Measurements from ENCODE around the gene JUN.

The JUN gene

GRCh38 chr1:58768971-58769808 lies 14.7 kb downstream of the JUN start:
- no peak overlapping the region for H3K27ac ChIP-seq
- no peaks in the 10 kb centered on the region for H3K27me3 ChIP-seq
- no peak overlapping the region for H3K4me3 ChIP-seq (ENCODE audit: low read depth in 1 of 2, low read length in 1 of 2)
- H3K36me3 ChIP-seq: no peaks in the 10 kb centered on the region
- no peaks in the 10 kb centered on the region for H3K4me1 ChIP-seq (ENCODE audit: control insufficient read depth in 1 of 2, insufficient read depth in 1 of 2, low read depth in 1 of 2, low read length in 1 of 2)
- no peaks in the 10 kb centered on the region for H3K9me3 ChIP-seq
- peak; percentile 62 for TF ChIP-seq CTCF (IDR thresholded peaks at IDR 0.05)

GRCh38 chr1:58768191-58768731 lies 15.6 kb downstream of the JUN start:
- Histone ChIP-seq H3K27ac (no peak overlapping the region), H3K9me3 (no peaks in the 10 kb centered on the region), H3K4me3 (ENCODE audit: low read depth in 1 of 2, low read length in 1 of 2) (no peak overlapping the region), H3K4me1 (ENCODE audit: control insufficient read depth in 1 of 2, insufficient read depth in 1 of 2, low read depth in 1 of 2, low read length in 1 of 2) (no peaks in the 10 kb centered on the region), H3K27me3 (no peaks in the 10 kb centered on the region), H3K36me3 (no peaks in the 10 kb centered on the region)
- TF ChIP-seq CTCF (IDR thresholded peaks at IDR 0.05): no peak

- no peaks in the 10 kb centered on the region for H3K36me3 ChIP-seq
- no peaks in the 10 kb centered on the region for H3K4me1 ChIP-seq (ENCODE audit: control insufficient read depth in 1 of 2, insufficient read depth in 1 of 2, low read depth in 1 of 2, low read length in 1 of 2)
- H3K27me3 ChIP-seq: no peaks in the 10 kb centered on the region
- no peak for TF ChIP-seq CTCF (IDR thresholded peaks at IDR 0.05)
- H3K4me3 ChIP-seq (ENCODE audit: low read depth in 1 of 2, low read length in 1 of 2): no peak overlapping the region
- no peak overlapping the region for H3K27ac ChIP-seq
- H3K9me3 ChIP-seq: no peaks in the 10 kb centered on the region
Measured at GRCh38 chr1:58767143-58767542, 16.7 kb downstream of the JUN start.

GRCh38 chr1:58765441-58765840 lies 18.4 kb downstream of the JUN start:
- Histone ChIP-seq H3K27ac (no peak overlapping the region), H3K4me3 (ENCODE audit: low read depth in 1 of 2, low read length in 1 of 2) (no peak overlapping the region), H3K9me3 (no peaks in the 10 kb centered on the region), H3K27me3 (no peaks in the 10 kb centered on the region), H3K4me1 (ENCODE audit: control insufficient read depth in 1 of 2, insufficient read depth in 1 of 2, low read depth in 1 of 2, low read length in 1 of 2) (no peaks in the 10 kb centered on the region), H3K36me3 (no peaks in the 10 kb centered on the region)
- TF ChIP-seq CTCF (IDR thresholded peaks at IDR 0.05): no peak

GRCh38 chr1:58765006-58765405 lies 18.8 kb downstream of the JUN start:
- no peaks in the 10 kb centered on the region for H3K36me3 ChIP-seq

More at GRCh38 chr1:58765006-58765405, 18.8 kb downstream of the JUN start:
- H3K4me3 ChIP-seq (ENCODE audit: low read depth in 1 of 2, low read length in 1 of 2): no peak overlapping the region
- no peaks in the 10 kb centered on the region for H3K27me3 ChIP-seq
- no peak for TF ChIP-seq CTCF (IDR thresholded peaks at IDR 0.05)
- no peaks in the 10 kb centered on the region for H3K9me3 ChIP-seq
- no peak overlapping the region for H3K27ac ChIP-seq
- H3K4me1 ChIP-seq (ENCODE audit: control insufficient read depth in 1 of 2, insufficient read depth in 1 of 2, low read depth in 1 of 2, low read length in 1 of 2): no peaks in the 10 kb centered on the region

Measured in neutrophil (primary cell).